ENCODE results near the gene TASL.

DNA sequence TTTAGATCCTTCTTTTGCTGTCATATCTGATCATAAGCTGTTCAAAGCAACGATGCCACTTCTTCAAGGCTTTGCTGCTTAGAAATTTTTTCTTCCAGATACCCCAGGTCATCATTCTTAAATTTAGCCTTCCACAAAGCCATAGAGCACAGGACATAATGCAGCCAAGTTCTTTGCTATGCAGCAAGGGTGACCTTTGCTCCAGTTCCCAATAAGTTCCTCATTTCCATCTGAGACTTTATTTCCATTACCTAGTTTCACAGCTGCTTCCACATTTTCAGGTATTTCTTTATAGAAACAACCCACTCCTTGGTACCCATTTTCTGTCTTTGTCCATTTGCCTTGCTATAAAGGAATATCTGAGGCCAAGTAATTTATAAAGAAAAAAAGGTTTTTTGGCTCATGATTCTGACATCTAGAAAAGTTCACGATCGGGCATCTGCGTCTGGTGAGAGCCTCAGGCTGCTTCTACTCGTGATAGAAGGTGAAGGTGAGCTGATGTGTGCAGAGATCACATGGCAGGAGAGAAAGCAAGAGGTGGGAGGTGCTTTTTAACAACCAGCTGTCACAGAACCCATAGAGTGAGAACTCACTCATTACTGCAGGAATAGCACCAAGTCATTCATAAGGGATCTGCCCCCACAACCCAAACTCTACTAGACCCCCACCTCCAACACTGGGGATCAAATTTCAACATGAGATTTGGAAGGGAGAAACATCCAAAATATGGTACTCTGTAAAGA is 11.8 kb upstream of the TASL start:
- TF ChIP-seq, protein P1, sequence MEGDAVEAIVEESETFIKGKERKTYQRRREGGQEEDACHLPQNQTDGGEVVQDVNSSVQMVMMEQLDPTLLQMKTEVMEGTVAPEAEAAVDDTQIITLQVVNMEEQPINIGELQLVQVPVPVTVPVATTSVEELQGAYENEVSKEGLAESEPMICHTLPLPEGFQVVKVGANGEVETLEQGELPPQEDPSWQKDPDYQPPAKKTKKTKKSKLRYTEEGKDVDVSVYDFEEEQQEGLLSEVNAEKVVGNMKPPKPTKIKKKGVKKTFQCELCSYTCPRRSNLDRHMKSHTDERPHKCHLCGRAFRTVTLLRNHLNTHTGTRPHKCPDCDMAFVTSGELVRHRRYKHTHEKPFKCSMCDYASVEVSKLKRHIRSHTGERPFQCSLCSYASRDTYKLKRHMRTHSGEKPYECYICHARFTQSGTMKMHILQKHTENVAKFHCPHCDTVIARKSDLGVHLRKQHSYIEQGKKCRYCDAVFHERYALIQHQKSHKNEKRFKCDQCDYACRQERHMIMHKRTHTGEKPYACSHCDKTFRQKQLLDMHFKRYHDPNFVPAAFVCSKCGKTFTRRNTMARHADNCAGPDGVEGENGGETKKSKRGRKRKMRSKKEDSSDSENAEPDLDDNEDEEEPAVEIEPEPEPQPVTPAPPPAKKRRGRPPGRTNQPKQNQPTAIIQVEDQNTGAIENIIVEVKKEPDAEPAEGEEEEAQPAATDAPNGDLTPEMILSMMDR (conservative IDR thresholded peaks at IDR 0.05 in 1 of 2, IDR thresholded peaks at IDR 0.05 in 1 of 2; ENCODE audit: low read depth in 1 of 2, low read length in 2 of 2): no peak
- TF ChIP-seq EZH2 (IDR thresholded peaks at IDR 0.05; ENCODE audit: low read length, missing control alignments): no peak
